CD4-positive, CD25-positive, alpha-beta regulatory T cell (primary cell): ENCODE data around the gene UGT3A2. TPM values are rescaled to one million over a fixed set of nuclear protein-coding genes. Genes with fewer than 3 reads are reported as not detected.

Experiments used
- ATAC-seq, 2 donors: fragments of 150-1000 bp; cut with Tn5 transposase; one replicate each; pipeline ENCODE4 v1.10.0; 2021; ENCODE audit warnings: low read depth in 2 of 2, moderate number of reproducible peaks in 2 of 2, moderate library complexity in 1 of 2
- DNase-seq, 3 donors: peaks; one replicate each; pipeline versions ENCODE4 v3.0.0 to v3.0.0-alpha.2; 2012 to 2022; ENCODE audit warnings: mixed read lengths in 1 of 3
- H3K27ac ChIP-seq: one replicate; pipeline ENCODE4 v1.7.0; 2013; ENCODE audit warnings: mild to moderate bottlenecking, low read length; ENCODE audit not compliant: insufficient read depth, poor library complexity, severe bottlenecking
- H3K27me3 ChIP-seq: one replicate; pipeline ENCODE4 v1.7.0; 2013; ENCODE audit warnings: low read length; ENCODE audit not compliant: control insufficient read depth, insufficient read depth
- H3K36me3 ChIP-seq: one replicate; pipeline ENCODE4 v1.7.0; 2013; ENCODE audit warnings: mild to moderate bottlenecking, low read length, moderate library complexity; ENCODE audit not compliant: control insufficient read depth, insufficient read depth
- H3K4me1 ChIP-seq: 2 replicates; pipeline ENCODE4 v1.7.0; 2013; ENCODE audit warnings: mild to moderate bottlenecking, low read length; ENCODE audit not compliant: insufficient read depth, control insufficient read depth, poor library complexity, severe bottlenecking
- H3K4me3 ChIP-seq: one replicate; pipeline ENCODE4 v1.7.0; 2013; ENCODE audit warnings: low read depth, mild to moderate bottlenecking, low read length, moderate library complexity
- H3K9me3 ChIP-seq, 2 experiments: 1 replicate in 1 of 2; 2 replicates in 1 of 2; pipeline ENCODE4 v1.7.0; 2013; ENCODE audit warnings: low read length in 2 of 2, mild to moderate bottlenecking in 1 of 2, moderate library complexity in 1 of 2; ENCODE audit not compliant: control insufficient read depth in 2 of 2
- H3K27ac Mint-ChIP-seq, 3 donors: one replicate each; pipeline ENCODE4 v1.8.0; 2020 to 2022; ENCODE audit warnings: mild to moderate bottlenecking in 3 of 3, mixed read lengths in 3 of 3, moderate library complexity in 2 of 3
- H3K27me3 Mint-ChIP-seq: one replicate; pipeline ENCODE4 v1.8.0; 2022; ENCODE audit warnings: mild to moderate bottlenecking, mixed read lengths
- H3K36me3 Mint-ChIP-seq: one replicate; pipeline ENCODE4 v1.8.0; 2020; ENCODE audit warnings: mixed read lengths
- H3K4me1 Mint-ChIP-seq, 4 donors: one replicate each; pipeline ENCODE4 v1.8.0; 2020 to 2022; ENCODE audit warnings: mixed read lengths in 4 of 4, mild to moderate bottlenecking in 1 of 4
- H3K4me3 Mint-ChIP-seq, 4 donors: one replicate each; pipeline ENCODE4 v1.8.0; 2020 to 2022; ENCODE audit warnings: mild to moderate bottlenecking in 4 of 4, mixed read lengths in 4 of 4, moderate library complexity in 3 of 4
- H3K9me3 Mint-ChIP-seq, 7 donors: one replicate each; pipeline ENCODE4 v1.8.0; 2020 to 2022; ENCODE audit warnings: mixed read lengths in 7 of 7, mild to moderate bottlenecking in 3 of 7, moderate library complexity in 2 of 7
- polyA plus RNA-seq, 4 donors: library from polyadenylated mRNA; unstranded; fragments of 300-500 nt; fragmentation: Illumina TruSeq; gene quantifications; one replicate each; pipeline ENCODE4 v1.2.3, GENCODE V29; 2021
- total RNA-seq: library from RNA; stranded (reverse); gene quantifications from one replicate; pipeline ENCODE4 v1.2.3, GENCODE V29; 2022

UGT3A2 gene
- total and polyA plus RNA-seq, 5 donors from 2014 or later: 0.07 to 0.60 (median 0.20) TPM; not detected in 2

GRCh38 chr5:35996076-35996475 lies 70.6 kb downstream of the UGT3A2 start:
- Histone ChIP-seq H3K9me3 (no peaks in the 10 kb centered on the region), H3K4me1 (no peaks in the 10 kb centered on the region), H3K27me3 (no peaks in the 10 kb centered on the region), H3K4me3 (no peak overlapping the region), H3K36me3 (no peaks in the 10 kb centered on the region), H3K27ac (no peak overlapping the region)
- peaks cover 11% of the 10 kb centered on the region for H3K27me3 Mint-ChIP-seq
- no peak for DNase-seq
- H3K9me3 Mint-ChIP-seq: peaks cover 0 to 1% (median 0%) of the 10 kb centered on the region in 7 donors
- no peak overlapping the region for H3K4me3 Mint-ChIP-seq
- no peak for ATAC-seq
- no peaks in the 10 kb centered on the region for H3K4me1 Mint-ChIP-seq
- H3K27ac Mint-ChIP-seq: no peak overlapping the region
- H3K36me3 Mint-ChIP-seq: no peaks in the 10 kb centered on the region

GRCh38 chr5:35990941-35991611 lies 75.6 kb downstream of the UGT3A2 start, which contains the start of gene UGT3A1:
TSS of gene UGT3A1 (minus strand) at chr5:35991390. CDS start at chr5:35991240, 150 bp downstream.
- no peaks in the 10 kb centered on the region for H3K36me3 Mint-ChIP-seq
- no peak within 1 kb of the TSS for H3K27ac ChIP-seq
- ATAC-seq (no peak), DNase-seq (no peak)
- no peak within 1 kb of the TSS for H3K27ac Mint-ChIP-seq
- no peaks in the 10 kb centered on the region for H3K9me3 Mint-ChIP-seq
- H3K4me1 Mint-ChIP-seq: no peaks in the 10 kb centered on the region
- H3K36me3 ChIP-seq: no peaks in the 10 kb centered on the region
- peaks cover 14% of the 10 kb centered on the region for H3K27me3 Mint-ChIP-seq
- no peak within 1 kb of the TSS for H3K4me3 Mint-ChIP-seq
- H3K4me3 ChIP-seq: no peak within 1 kb of the TSS
- H3K9me3 ChIP-seq: no peaks in the 10 kb centered on the region
- H3K4me1 ChIP-seq: no peaks in the 10 kb centered on the region
- H3K27me3 ChIP-seq: peaks cover 2% of the 10 kb centered on the region

GRCh38 chr5:35990520-35990919 lies 76.2 kb downstream of the UGT3A2 start:
- DNase-seq (no peak), ATAC-seq (no peak)
- H3K4me1 Mint-ChIP-seq: no peaks in the 10 kb centered on the region
- Histone ChIP-seq H3K36me3 (no peaks in the 10 kb centered on the region), H3K4me1 (no peaks in the 10 kb centered on the region), H3K9me3 (no peaks in the 10 kb centered on the region), H3K27me3 (peaks cover 2% of the 10 kb centered on the region), H3K27ac (no peak overlapping the region), H3K4me3 (no peak overlapping the region)
- no peaks in the 10 kb centered on the region for H3K36me3 Mint-ChIP-seq
- H3K27ac Mint-ChIP-seq: no peak overlapping the region
- H3K27me3 Mint-ChIP-seq: peaks cover 14% of the 10 kb centered on the region
- H3K4me3 Mint-ChIP-seq: no peak overlapping the region
- no peaks in the 10 kb centered on the region for H3K9me3 Mint-ChIP-seq

GRCh38 chr5:35988529-35988928 lies 78.2 kb downstream of the UGT3A2 start:
- no peak overlapping the region for H3K4me3 Mint-ChIP-seq

GRCh38 chr5:35987776-35988175 lies 78.9 kb downstream of the UGT3A2 start:
- H3K36me3 Mint-ChIP-seq: no peaks in the 10 kb centered on the region
- H3K27ac ChIP-seq: no peak overlapping the region
- DNase-seq (no peak), ATAC-seq (no peak)
- peaks cover 0 to 8% (median 3%) of the 10 kb centered on the region in 7 donors for H3K9me3 Mint-ChIP-seq
- H3K9me3 ChIP-seq: no peaks in the 10 kb centered on the region
- H3K36me3 ChIP-seq: no peaks in the 10 kb centered on the region
- peaks cover 2% of the 10 kb centered on the region for H3K27me3 ChIP-seq
- no peak overlapping the region for H3K4me3 Mint-ChIP-seq
- no peaks in the 10 kb centered on the region for H3K4me1 ChIP-seq
- H3K4me3 ChIP-seq: no peak overlapping the region
- no peaks in the 10 kb centered on the region for H3K4me1 Mint-ChIP-seq
- H3K27me3 Mint-ChIP-seq: peaks cover 12% of the 10 kb centered on the region
- no peak overlapping the region for H3K27ac Mint-ChIP-seq

More at GRCh38 chr5:35988529-35988928, 78.2 kb downstream of the UGT3A2 start:
- Mint-ChIP-seq H3K9me3 (peaks cover 0 to 3% (median 0%) of the 10 kb centered on the region in 7 donors), H3K27me3 (peaks cover 14% of the 10 kb centered on the region), H3K36me3 (no peaks in the 10 kb centered on the region), H3K27ac (no peak overlapping the region), H3K4me1 (no peaks in the 10 kb centered on the region)
- no peaks in the 10 kb centered on the region for H3K9me3 ChIP-seq
- H3K27ac ChIP-seq: no peak overlapping the region
- no peaks in the 10 kb centered on the region for H3K4me1 ChIP-seq
- no peak for DNase-seq
- peaks cover 2% of the 10 kb centered on the region for H3K27me3 ChIP-seq
- no peak for ATAC-seq
- no peaks in the 10 kb centered on the region for H3K36me3 ChIP-seq
- no peak overlapping the region for H3K4me3 ChIP-seq

Other genes with a start within 250 kb of the UGT3A2 start
- 394 TPM for gene IL7R, start 210.0 kb downstream of the UGT3A2 start, total RNA-seq
- gene IL7R, start 210.0 kb downstream of the UGT3A2 start, polyA plus RNA-seq: 100 to 1,000 TPM; 110 to 311 (median 212) TPM
- not detected for gene CAPSL, start 128.3 kb downstream of the UGT3A2 start, total RNA-seq
- not detected for gene CAPSL, start 128.3 kb downstream of the UGT3A2 start, polyA plus RNA-seq
- not detected for gene UGT3A1, start 75.5 kb downstream of the UGT3A2 start, total RNA-seq
- not detected for gene UGT3A1, start 75.5 kb downstream of the UGT3A2 start, polyA plus RNA-seq
- gene LMBRD2, start 85.0 kb upstream of the UGT3A2 start, total RNA-seq: 11.0 TPM
- gene LMBRD2, start 85.0 kb upstream of the UGT3A2 start, polyA plus RNA-seq: 1 to 10 TPM; 2.5 to 5.0 (median 3.7) TPM
- 21.1 TPM for gene SKP2, start 85.2 kb upstream of the UGT3A2 start, total RNA-seq
- gene SKP2, start 85.2 kb upstream of the UGT3A2 start, polyA plus RNA-seq: 10 to 100 TPM; 13.9 to 22.8 (median 21.0) TPM
- 10.9 TPM for gene NADK2, start 175.0 kb upstream of the UGT3A2 start, total RNA-seq
- gene NADK2, start 175.0 kb upstream of the UGT3A2 start, polyA plus RNA-seq: 1 to 10 TPM; 4.6 to 7.8 (median 6.4) TPM
- gene RANBP3L, start 235.0 kb upstream of the UGT3A2 start, total RNA-seq: not detected
- gene RANBP3L, start 235.0 kb upstream of the UGT3A2 start, polyA plus RNA-seq: not detected